Measurements from ENCODE around the gene SETD2.
"Not testable (repeated sequence)": the region's sequence is repeated elsewhere in the genome, so short reads cannot be mapped to it uniquely, and the experiment has no call there.

The SETD2 gene

DNA sequence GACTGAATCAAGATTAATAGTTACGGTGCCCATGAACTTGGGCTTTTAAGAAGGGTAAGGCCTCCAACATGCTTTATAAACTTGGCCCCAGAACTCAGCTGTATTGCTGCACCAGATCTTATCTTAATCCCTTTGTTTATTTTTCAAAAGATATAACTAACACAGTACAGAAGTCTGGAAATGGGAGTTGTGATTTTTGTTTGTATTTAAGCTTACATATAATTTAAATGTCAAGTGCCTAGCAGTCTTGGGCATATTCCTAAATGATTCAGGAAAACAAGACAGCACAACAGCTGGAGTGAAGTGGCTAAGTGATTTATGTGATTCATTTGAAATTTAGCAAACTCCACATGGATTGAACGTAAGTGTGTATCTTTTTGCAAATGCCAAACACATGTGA, 128.3 kb downstream of the SETD2 start:
- DNase-seq (ENCODE audit: low spot score): no peak

DNA sequence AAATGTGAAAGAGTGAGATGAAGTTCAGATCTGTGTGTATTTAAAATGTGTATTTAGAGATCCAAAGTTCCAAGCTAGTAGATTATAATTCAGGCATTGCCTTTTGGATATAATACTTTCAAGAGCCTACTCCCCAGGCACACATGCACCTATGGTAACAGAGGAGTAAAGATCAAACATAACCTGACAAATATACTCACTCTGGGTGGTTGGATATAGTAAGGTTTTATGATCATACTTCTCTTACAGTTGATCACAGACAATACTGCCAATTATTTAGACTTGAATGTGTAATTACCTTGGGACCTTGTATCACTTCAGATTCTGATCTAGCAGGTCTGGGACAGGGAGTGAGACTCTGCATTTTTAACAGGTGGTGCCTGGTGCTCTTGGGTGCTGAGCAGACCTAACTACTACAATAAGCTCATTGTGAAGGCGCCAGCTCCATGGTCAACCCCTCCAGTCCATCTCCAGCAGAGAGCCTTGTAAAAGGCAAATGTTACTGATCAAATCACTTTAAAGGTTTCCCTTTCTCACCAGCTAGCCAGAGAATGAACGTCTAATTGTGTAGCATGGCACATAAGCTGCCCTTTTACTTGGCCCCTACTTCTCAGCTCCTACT, 128.9 kb downstream of the SETD2 start:
- DNase-seq (ENCODE audit: low spot score): no peak

DNA sequence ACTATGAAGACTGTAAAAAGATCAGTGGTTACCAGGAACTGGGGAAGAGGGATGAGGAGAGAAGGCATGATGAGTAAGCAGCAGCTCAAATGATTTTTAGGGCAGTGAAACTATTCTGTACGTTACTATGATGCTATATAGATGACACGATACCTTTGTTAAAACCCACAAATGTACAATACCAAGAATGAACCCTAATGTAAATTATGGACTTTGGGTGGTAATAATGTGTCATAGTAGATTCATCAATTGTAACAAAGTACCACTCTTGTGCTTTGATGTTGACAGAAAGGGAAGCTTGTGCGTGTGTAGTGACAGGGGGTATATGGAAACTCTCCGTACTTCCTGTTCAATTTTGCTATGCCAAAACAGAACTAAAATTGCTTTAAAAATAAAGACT, 132.9 kb downstream of the SETD2 start:
- not testable (repeated sequence) for DNase-seq (ENCODE audit: low spot score)

DNA sequence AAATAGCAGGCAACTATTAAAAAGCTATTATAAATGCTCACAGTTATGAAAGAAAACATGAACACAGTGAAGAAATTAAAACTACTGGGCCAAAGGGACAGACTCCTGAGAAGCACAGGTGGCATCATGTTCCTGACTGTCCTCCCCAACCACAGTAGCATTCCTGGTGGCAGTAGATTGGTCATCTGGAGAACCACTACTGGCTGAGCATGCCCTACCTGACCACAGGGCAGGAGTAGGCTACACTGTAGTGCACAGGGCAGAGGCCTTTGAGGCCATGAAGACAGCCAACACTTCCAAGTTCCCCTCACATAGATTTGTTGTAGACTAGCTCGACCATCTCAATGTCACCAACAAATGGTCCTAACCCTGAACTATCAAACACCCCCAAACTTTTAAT, 135.2 kb downstream of the SETD2 start:
- no peak for DNase-seq (ENCODE audit: low spot score)

DNA sequence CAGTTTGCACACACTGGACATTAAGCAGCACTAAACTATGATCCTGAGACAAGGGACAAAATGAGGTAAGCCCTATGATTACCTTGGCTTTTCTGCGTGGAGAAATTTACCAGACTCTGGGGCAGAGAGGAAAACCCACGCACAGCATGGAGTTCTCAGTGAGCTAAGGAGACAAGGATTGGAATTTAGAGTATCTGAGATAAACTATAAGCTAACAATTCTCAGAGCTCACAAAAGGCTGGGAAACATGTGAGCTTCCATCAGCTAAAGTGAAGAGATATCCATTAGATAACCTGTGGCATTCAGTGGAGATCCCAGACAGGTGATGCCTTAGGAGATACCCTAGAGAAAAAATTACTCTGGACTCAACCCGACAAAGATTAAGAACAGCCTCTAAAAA, 135.8 kb downstream of the SETD2 start:
- no peak for DNase-seq (ENCODE audit: low spot score)

DNA sequence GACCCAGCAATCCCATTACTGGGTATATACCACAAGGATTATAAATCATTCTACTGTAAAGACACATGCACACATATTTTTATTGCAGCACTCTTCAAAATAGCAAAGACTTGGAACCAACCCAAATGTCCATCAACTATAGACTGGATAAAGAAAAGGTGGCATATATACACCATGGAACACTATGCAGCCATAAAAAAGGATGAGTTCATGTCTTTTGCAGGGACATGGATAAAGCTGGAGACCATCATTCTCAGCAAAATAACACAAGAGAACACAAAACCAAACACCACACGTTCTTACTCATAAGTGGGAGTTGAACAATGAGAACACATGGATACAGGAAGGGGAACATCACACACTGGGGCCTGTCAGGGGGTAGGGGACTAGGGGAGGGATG, 137.5 kb downstream of the SETD2 start:
- not testable (repeated sequence) for DNase-seq (ENCODE audit: low spot score)

DNA sequence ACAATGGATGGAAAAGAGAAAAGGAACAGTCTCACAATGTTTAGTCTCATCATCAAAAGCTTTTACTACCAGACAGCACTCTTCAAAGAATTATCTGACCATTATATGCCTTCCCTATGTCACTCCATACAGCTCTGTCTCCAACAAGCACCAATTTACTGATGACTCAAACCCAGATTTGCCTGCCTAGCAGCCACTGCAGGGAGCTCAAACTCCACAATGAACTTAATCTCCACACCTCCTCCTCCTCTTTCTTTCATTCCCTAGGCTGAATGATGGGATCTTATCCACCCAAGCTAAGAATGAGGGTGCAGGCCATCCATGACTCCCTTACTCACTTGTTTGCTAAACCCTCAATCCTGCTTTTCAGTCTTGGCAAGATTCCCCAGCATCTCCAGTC, 139.0 kb downstream of the SETD2 start:
- no peak for DNase-seq (ENCODE audit: low spot score)

DNA sequence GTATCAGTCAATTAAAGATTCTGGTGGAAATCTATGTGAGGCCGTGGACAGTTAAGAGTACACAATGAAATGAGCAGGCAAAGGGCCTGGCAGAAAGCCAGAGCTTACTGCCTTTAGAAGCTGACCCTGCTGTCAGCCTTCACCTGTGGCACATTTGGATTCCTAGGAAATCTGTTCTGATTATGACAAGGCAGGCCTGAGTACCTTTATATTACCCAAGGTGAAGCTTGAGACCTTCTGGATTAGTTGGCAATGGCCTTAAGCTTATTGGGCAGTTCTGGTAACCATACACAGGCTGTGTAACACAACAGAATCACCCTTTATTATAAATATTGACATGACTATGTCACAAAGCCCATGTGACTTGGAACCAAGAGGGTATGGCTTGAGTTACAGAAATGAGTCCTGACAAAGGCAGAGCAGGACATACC, 141.3 kb downstream of the SETD2 start:
- DNase-seq (ENCODE audit: low spot score): no peak

DNA sequence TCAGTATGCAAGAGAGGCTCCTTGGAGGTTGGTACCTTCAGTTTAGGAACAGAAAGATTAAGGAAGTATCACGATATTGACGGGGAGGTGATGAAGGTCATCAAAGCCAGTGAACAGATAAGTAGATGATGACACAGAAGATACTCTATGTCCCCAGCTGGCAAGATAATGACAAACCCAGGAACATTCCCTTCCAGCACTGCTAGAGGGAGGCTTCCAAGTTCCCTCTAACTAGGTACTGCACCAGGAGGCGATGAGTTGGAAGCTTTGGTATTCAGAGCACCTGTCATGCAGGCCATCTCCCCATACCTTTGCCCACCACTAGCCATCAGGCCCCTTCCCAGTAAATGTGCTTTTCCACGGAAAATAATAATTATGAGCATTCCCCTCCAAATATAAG, 143.6 kb downstream of the SETD2 start:
- DNase-seq (ENCODE audit: low spot score): no peak

DNA sequence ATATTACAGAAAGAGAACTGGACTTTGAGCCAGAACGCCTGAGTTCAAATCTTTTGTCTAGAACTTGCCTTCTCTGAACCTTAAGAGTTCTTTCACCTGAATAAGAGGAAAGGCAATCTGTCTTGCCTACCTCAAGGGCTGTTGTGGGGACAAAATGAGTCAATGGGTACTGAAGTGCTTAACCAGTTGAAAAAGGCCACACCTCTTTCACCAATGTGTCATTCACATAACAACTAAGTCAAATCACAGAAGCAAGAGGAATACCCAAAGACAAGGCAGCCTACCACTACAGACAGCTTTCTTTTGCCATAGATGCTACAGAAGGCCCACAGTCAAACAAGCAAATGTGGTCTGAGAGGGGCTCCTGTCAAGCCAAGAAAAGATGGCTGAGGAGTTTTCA, 144.7 kb downstream of the SETD2 start:
- DNase-seq (ENCODE audit: low spot score): no peak

DNA sequence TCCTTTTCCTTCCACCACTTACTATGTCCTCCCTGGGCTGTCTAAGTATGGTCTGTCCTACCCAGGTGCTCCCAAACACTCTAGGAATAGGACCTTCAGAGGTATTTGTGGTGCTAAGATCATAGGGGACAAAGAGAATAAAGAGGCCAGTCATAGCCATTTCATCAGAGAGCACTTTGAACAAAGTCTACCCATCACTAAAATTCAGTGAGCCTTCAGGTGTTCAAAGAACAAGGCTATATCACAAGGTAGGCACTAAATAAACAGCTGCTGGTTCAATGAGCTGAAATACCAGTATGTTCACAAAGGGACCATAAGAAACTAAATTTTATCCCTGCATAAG, 145.7 kb downstream of the SETD2 start:
- no peak for DNase-seq (ENCODE audit: low spot score)

DNA sequence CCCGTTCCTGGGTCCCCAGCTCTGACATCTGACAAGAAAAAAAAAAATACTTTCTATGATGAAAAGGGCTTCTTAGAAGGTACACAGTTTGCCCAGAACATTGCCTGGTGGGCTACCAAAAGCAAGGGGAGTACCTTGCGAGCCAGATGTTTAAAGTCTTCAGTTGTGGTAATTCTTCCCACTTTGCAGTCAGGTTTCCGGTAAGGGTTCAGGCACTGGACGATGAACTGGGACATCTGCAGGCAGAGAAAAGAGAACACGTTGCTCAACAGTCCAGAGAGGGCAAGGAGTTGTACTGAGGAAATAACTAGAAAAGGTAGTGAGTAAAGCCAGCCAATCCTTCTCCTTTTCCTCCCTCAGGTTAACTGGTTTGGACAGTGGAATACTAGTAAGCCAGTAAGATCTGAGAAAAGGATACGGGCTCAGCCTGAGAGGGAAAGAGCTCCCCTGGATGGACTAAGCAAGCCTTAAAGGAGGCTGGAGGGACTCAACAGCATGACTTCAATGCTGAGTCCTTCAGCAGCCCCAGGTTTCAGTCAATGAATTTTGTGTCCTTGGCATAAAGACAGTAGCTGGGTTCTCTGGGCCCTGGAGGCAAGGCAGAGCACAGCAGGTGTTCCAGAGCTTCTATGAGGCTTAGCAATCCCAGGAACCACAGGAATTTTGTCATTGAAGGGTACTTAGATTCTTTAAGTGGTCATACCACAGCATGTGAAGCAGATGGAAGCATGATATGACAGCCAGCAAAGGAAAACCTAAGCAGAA, 146.2 kb downstream of the SETD2 start:
- no peak for DNase-seq (ENCODE audit: low spot score)

DNA sequence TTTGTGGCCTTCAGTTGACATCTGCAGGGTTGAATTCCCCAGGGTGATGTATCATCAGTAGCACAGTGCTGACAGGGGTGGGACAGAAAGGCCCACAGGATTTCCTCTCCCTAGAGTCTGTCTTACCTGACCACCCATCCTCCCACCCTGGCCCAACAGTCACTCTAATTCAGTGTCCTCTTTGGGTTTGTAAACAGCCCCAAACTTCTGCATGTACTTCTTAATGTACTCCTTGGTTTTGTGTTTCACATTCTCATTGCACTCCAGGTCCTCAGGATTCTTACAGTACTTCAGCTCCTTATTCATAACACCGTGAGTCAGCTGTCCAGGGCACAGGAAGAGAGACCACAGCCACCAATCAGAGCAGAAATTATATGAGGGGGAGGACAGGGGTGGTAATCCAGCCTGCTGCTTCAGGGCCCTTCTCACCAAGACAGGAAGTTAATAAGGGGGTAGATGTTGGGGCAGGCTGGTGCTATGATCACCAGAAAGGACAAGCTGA, 146.9 kb downstream of the SETD2 start:
- no peak for DNase-seq (ENCODE audit: low spot score)

DNA sequence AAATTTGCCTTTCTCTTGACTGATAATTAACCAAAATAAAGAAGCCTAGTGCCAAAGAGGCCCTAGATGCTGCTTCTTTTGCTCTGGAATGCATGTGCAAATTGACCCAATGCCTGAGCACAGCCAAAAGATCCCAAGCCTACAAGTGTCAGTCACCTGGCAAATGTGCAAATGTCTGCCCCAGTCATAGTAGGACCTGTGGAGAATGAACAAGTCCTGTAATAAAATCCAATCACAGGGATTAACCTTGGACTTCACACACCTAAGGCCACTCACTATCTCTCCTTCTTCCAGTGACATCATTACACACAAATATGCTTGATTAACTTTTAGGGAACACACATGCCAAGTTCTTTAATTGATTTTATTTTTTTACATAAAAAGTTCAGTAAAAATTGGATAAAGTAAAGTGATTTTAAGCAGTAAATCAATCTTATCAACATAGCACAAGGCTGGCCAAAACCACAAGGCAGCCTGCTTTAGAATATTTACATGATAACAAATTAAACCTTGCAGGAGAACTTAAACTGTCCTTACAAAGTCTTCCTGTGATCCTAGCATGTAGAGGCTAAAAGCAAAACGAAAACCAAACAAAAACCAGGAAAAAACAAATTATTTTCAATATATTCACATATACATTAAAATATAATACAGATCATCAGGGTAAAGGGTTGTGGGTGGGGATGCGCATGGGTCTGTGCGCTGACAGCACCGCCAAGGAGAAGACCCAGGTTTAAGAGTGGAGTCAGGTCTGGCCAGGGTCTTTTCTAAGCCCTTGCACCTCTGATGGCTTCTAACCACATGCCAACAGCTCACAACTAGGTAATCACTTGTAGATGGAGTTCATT, 147.6 kb downstream of the SETD2 start:
- DNase-seq (ENCODE audit: low spot score): no peak

DNA sequence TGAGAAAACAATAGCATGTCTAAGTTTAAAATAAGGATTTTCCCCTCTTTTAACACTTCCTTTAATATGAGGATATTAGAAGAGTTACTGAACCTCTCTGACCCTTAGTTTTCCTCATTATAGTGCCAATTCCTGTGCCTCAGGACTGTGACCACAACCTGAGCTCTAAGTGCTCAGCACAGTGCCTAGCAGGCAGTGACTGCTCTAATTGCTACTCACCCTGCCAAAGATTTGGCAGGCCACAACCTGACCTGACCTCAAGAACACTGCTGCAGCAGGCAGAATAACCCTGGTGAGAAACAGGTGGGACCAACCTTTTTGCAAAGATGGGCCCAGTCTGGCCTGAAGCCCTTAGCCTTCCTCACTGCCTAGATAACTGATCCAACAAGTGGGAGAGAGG, 148.8 kb downstream of the SETD2 start:
- no peak for DNase-seq (ENCODE audit: low spot score)

DNA sequence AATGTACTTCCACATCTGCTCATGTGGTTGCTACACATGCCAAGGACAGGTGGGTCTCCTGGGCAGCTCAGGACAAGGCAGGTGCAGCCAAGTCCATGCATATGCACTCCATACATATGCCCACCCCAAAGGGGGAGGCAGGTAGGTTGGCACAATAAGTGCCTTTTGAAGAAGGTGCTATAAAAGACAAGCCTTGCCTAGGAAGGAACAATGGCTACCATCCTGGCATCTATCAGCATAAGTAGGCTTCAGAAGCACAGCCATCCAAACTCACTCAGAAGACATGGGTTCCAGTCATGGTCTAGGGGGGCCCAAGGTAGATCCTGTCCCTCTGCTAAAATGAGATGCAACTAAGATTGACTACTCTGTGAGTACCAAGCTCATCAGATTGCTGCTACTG, 149.9 kb downstream of the SETD2 start:
- no peak for DNase-seq (ENCODE audit: low spot score)

DNA sequence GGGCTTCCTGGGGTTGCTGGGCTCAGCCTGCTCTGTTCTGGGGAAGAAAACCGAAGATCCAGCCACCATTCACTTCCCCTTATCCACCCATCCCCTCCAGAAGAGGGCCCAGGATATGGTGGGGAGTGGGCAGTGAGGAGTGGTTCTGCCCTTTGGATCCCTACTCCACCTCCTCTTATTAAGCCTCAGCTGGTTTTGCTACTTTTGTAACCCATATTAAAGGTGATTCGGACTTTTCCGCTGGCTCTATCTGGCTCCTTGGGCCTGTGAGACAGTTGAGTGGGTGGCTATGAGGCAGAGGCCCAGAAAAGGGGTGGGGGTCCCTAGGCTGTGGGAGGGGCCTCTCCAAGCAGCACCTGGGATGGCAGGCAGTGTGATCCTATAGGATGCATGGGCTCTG, 150.7 kb downstream of the SETD2 start:
- DNase-seq (ENCODE audit: low spot score): no peak

DNA sequence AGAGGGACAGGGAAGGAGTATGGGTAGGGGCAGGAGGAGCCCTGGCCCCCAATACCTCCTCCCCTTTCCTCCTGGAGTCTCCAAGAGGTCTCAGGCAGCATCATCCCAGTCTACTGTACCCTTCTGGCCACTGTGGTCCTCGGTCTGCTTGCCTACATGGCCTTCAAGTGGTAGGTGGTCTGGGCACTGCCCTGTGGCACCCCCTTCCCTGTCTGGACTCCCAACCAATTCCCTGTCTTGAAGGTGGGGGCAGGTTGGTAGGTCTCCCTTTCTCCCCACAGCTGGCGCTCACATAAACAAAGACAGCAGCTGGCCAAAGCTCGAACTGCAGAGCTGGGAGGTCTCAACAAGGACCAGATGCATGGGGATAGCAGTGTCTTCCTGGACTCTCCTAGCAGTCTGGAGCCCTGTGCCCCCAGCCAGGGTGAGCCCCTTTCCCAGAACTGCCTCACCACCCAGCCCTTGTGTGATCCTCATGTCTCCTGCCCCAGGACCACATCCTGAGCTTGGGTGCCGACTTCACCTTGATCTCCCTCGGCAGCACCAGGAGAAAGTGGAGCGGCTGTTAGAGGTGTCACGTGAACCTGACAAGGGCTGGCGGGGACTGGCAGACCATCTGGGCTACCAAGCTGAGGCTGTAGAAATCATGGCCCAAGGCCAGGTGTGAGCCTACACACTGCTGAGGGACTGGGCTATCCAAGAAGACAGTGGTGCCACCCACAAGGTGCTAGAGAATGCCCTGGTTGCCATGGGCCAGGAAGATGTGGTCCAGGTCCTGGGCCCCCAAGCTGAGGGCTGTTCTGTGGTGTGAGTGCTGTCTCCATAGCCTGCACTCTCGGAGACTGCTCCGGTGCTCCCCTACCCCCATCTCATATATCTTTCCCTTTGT, 151.3 kb downstream of the SETD2 start:
- DNase-seq (ENCODE audit: low spot score): no peak

DNA sequence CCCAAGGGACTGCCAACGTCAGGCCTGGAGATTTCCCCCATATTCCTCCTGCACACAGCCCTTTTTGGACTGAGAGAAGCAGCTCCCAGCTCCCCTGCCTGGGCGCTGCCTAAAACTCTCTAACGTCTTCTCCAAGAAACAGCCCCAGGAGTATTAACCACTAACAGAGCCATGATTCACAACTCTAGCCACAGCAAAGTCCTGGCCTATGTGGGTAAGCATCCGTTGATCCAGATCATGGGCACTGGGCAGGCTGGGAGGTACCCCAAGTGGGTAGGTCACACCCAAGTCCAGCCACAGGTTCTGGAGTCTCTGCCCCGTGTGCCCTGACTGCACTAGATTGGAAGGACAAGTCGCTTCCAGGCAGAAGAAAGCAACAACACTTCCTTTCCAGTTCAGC, 152.5 kb downstream of the SETD2 start:
- no peak for DNase-seq (ENCODE audit: low spot score)

DNA sequence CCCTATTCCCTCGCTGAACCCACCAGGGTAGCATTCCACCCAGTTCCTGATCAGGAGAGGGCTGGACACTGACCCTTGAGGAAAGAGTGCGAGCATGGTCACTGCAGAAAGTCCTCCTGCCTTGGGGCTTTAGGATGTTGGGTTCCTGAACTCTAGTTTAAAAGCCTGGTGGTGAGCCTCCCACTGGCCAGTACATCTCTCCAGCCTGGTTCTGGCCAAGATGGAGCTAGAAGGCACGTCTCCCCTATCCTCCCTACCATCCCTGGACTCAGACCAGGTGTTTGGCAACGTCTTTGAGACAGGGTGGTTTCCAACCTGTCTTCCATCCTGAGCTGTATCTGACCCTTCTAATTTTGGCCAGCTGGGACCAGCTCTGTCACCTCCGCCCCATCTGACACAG, 153.0 kb downstream of the SETD2 start:
- peak; percentile 8 for DNase-seq (ENCODE audit: low spot score)

DNA sequence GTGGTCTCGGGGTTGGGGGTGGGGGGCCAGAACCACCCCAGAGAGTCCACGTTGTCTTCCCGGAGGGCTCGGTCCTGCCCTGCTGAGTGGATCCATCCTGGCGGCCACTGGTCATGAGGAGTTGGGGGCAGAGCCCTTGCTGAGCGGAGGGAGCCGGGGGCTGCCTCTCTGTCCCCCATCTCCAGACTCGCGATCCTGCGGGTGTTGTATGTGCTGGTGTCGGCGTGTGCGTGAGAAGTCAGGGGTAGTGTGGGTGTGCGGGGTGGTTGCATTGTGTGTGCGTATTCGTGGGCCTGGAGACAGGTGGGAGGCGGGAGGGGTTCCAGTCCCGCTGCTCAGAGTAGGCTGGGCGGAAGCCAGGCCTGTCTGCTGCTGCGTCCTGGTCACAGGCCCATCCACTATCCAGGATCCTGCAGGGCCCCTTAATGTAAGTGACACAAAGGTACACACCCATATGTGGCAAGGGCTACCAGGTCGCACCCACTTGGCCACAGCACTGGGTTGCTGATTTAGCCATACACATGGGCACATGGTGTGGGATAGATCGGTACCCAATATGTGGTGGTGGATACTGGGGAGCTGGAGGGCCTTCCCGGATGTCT, 153.7 kb downstream of the SETD2 start:
- DNase-seq (ENCODE audit: low spot score): peak; percentile 9
